Ovary (tissue), 3 donors: ENCODE results near the gene ADAMTSL3.

ENCODE experiments used
- EP300 ChIP-seq: sonication (generic); formaldehyde crosslinking; IDR thresholded peaks from one replicate; pipeline ENCODE4 v1.6.1; 2017; ENCODE audit warnings: antibody characterized with exemption
- POLR2A ChIP-seq: fragments of 450-650 bp; IDR thresholded peaks from one replicate; pipeline ENCODE4 v1.6.1; 2017; ENCODE audit warnings: antibody characterized with exemption, mild to moderate bottlenecking, moderate library complexity
- TF ChIP-seq, protein P1 (sequence below), 3 donors: fragments of 450-650 bp in 2 of 3; fragments of 200-600 bp in 1 of 3; IDR thresholded peaks; one replicate each; pipeline versions ENCODE4 v1.5.1 to v1.8.0; 2016 to 2022; ENCODE audit warnings: antibody characterized with exemption in 3 of 3, mild to moderate bottlenecking in 1 of 3
- donor health status: DM: no; HTN: no; CAD: no.

DNA sequence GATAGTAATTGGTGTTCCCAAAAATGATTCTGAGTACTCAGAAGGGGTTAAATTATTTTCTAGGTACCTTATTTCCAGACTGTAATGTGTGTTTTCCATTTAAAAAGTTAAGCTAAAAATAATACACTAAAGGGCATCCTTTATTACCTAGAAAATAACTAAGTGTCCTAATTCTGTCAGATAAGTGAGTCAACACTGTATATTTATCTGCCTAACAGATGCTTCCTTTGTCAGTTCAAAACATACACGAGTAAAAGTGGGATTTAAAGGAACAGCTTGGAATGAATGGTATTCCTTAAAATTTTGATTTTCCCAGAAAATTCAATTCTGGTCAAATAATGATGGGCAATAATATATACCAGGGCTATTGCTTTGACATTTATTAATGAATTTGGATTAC, 78.3 kb downstream of the ADAMTSL3 start:
- no peak for TF ChIP-seq POLR2A
- TF ChIP-seq, protein P1, sequence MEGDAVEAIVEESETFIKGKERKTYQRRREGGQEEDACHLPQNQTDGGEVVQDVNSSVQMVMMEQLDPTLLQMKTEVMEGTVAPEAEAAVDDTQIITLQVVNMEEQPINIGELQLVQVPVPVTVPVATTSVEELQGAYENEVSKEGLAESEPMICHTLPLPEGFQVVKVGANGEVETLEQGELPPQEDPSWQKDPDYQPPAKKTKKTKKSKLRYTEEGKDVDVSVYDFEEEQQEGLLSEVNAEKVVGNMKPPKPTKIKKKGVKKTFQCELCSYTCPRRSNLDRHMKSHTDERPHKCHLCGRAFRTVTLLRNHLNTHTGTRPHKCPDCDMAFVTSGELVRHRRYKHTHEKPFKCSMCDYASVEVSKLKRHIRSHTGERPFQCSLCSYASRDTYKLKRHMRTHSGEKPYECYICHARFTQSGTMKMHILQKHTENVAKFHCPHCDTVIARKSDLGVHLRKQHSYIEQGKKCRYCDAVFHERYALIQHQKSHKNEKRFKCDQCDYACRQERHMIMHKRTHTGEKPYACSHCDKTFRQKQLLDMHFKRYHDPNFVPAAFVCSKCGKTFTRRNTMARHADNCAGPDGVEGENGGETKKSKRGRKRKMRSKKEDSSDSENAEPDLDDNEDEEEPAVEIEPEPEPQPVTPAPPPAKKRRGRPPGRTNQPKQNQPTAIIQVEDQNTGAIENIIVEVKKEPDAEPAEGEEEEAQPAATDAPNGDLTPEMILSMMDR (IDR thresholded peaks at IDR 0.05): no peak
- TF ChIP-seq EP300: no peak
